Bronchial epithelial cell (primary cell): ENCODE measurements around the gene ZNF710. TPM values are rescaled to one million over a fixed set of nuclear protein-coding genes. Genes with fewer than 3 reads are reported as not detected.

ENCODE experiments used
- DNase-seq: peaks from one replicate; pipeline ENCODE4 v3.0.0-alpha.2; 2010; ENCODE audit warnings: low read depth
- FAIRE-seq: peaks from 2 replicates; lab custom pipeline; 2011; peaks lifted over from hg19 to GRCh38; lab: Jason Lieb, UNC
- H3K27me3 ChIP-seq: 2 replicates; pipeline ENCODE4 v1.5.1; 2011; ENCODE audit warnings: low read length; ENCODE audit not compliant: control insufficient read depth, insufficient read depth
- H3K36me3 ChIP-seq: 2 replicates; pipeline ENCODE4 v1.5.1; 2011; ENCODE audit warnings: low read length; ENCODE audit not compliant: control insufficient read depth, insufficient read depth
- H3K4me3 ChIP-seq: 2 replicates; pipeline ENCODE4 v1.5.1; 2011; ENCODE audit warnings: mild to moderate bottlenecking, low read depth, low read length, control low read depth
- total RNA-seq: library from RNA; depleted of rRNA; stranded (reverse); fragments of >200 nt; gene quantifications from 2 replicates; pipeline ENCODE4 v1.2.1, GENCODE V29; 2014
- TF ChIP-seq, protein P1 (sequence below): IDR thresholded peaks from 2 replicates; pipeline ENCODE4 v1.5.1; 2011; ENCODE audit warnings: mild to moderate bottlenecking, moderate library complexity, low read length, control low read depth, inconsistent platforms; ENCODE audit not compliant: insufficient read depth, severe bottlenecking

The ZNF710 gene
- total RNA-seq, 1 donor from 2014 or later = 7.6 TPM

DNA sequence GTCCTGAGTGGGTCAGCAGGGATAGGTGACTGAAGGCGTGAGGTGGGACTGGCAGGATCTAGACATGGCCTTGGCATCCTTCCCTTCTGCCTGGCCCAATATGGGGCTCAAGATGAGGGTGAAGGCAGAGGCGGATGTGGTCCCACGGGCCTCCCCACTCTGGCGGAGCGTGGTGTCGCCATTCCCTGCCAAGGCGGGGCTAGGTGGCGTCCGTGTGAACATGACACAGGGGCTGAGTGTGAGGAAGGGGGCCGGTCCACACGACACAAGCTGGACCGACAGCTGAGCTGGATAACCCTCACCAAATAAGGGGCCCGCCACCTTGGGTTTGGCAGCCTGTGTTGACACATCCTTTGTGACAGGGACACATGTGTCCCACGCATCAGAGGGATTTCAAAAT, 43.1 kb downstream of the ZNF710 start:
- no peak for DNase-seq
- FAIRE-seq = no peak
- TF ChIP-seq, protein P1, sequence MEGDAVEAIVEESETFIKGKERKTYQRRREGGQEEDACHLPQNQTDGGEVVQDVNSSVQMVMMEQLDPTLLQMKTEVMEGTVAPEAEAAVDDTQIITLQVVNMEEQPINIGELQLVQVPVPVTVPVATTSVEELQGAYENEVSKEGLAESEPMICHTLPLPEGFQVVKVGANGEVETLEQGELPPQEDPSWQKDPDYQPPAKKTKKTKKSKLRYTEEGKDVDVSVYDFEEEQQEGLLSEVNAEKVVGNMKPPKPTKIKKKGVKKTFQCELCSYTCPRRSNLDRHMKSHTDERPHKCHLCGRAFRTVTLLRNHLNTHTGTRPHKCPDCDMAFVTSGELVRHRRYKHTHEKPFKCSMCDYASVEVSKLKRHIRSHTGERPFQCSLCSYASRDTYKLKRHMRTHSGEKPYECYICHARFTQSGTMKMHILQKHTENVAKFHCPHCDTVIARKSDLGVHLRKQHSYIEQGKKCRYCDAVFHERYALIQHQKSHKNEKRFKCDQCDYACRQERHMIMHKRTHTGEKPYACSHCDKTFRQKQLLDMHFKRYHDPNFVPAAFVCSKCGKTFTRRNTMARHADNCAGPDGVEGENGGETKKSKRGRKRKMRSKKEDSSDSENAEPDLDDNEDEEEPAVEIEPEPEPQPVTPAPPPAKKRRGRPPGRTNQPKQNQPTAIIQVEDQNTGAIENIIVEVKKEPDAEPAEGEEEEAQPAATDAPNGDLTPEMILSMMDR = no peak
- Histone ChIP-seq H3K36me3 (no peaks in the 10 kb centered on the region), H3K4me3 (no peak overlapping the region), H3K27me3 (no peaks in the 10 kb centered on the region)

DNA sequence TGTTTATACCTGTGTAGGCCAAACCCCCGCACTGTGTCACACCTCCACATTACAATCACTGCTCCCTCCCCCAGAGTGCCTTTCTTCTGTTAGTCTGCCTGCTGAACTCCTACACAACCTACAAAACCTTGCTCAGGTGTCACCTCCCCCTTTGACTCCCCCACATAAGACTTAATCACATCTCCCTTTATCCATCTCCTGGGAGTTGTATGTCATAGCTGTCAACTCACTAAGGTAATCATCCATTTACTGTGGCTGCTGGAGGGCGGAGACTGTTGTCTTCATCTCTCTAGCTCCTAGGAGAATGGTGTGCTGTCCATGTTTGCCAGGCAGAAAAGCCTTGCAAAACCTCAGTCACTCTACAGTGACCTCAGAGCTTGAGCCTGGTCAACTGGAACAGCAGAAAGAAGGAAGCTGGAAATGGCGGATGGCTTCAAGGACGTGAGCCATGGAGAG, 43.8 kb downstream of the ZNF710 start:
- H3K4me3 ChIP-seq = no peak overlapping the region
- H3K27me3 ChIP-seq = no peaks in the 10 kb centered on the region
- TF ChIP-seq, protein P1 = no peak
- FAIRE-seq = no peak
- no peak for DNase-seq
- no peaks in the 10 kb centered on the region for H3K36me3 ChIP-seq

DNA sequence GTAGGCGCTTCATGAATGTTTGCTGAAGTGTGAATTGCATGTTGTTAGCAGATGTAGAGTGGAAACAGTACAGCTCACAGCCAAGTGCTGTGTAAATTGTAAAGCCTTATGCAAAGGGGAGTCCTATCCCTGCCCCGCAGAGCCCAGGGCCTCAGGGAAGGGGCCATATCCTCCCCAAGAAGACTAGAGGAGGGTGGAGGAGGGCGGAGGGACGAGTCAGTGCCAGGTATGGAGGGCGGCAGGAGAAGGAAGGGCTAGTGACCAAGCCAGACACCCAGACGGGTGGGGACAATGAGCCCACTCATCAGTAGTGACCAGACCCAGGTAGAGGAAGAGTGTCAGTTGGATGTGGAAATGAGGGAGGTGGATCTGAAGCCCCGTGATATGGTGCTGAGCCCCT, 45.2 kb downstream of the ZNF710 start:
- Histone ChIP-seq H3K36me3 (no peaks in the 10 kb centered on the region), H3K4me3 (no peak overlapping the region), H3K27me3 (no peaks in the 10 kb centered on the region)
- FAIRE-seq = no peak
- DNase-seq = no peak
- TF ChIP-seq, protein P1 = no peak

DNA sequence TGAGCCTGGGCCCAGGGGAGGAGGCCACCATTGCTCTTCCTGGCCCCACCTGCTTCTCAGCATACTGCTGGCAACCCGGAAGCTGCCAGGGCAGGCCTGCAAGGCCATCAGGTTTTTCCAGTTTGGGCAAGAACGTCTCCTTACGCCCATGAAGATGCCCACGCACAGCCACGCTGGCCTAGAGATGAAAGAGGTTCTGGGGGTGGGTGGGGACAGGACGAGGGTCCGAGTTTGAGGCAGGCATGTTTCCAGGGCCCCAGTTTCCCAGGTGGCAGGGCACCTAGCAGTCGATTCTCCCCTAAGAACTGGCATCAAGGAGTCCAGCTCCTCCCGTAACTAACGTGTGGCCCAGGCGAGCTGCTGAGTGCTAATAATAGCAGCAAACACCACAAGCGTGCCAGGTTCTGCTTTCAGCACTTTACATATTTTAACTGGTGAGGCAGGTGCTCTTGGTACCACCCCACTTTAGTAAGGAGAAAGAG, 45.8 kb downstream of the ZNF710 start:
- Histone ChIP-seq H3K36me3 (no peaks in the 10 kb centered on the region), H3K4me3 (no peak overlapping the region), H3K27me3 (no peaks in the 10 kb centered on the region)
- TF ChIP-seq, protein P1 = no peak
- FAIRE-seq (no peak), DNase-seq (peak; percentile 81)

GRCh38 chr15:90047956-90048575, 46.9 kb downstream of the ZNF710 start:
- Histone ChIP-seq H3K36me3 (no peaks in the 10 kb centered on the region), H3K4me3 (no peak overlapping the region), H3K27me3 (no peaks in the 10 kb centered on the region)
- TF ChIP-seq, protein P1 = no peak
- DNase-seq (no peak), FAIRE-seq (no peak)

GRCh38 chr15:90049030-90049429, 47.9 kb downstream of the ZNF710 start:
- Histone ChIP-seq H3K36me3 (no peaks in the 10 kb centered on the region), H3K27me3 (no peaks in the 10 kb centered on the region), H3K4me3 (no peak overlapping the region)
- FAIRE-seq = no peak
- DNase-seq = no peak
- TF ChIP-seq, protein P1 = no peak
